Activated naive CD8-positive, alpha-beta T cell treated with anti-CD3 and anti-CD28 coated beads, Interleukin-2, amount 50 U/mL, for 24 hours (primary cell): Measurements from ENCODE around the gene SLC7A14.

Experiments
- ATAC-seq: fragments of 150-1000 bp; cut with Tn5 transposase; one replicate; pipeline ENCODE4 v1.10.0; 2021
- DNase-seq: peaks from one replicate; pipeline ENCODE4 v3.0.0; 2021
- H3K27ac Mint-ChIP-seq: one replicate; pipeline ENCODE4 v1.8.0; 2021; ENCODE audit warnings: mild to moderate bottlenecking, mixed read lengths
- H3K27me3 Mint-ChIP-seq: one replicate; pipeline ENCODE4 v1.8.0; 2021; ENCODE audit warnings: mixed read lengths
- H3K36me3 Mint-ChIP-seq: one replicate; pipeline ENCODE4 v1.8.0; 2021; ENCODE audit warnings: low read depth, mixed read lengths
- H3K4me1 Mint-ChIP-seq: one replicate; pipeline ENCODE4 v1.8.0; 2021; ENCODE audit warnings: mixed read lengths
- H3K4me3 Mint-ChIP-seq: one replicate; pipeline ENCODE4 v1.8.0; 2021; ENCODE audit warnings: mild to moderate bottlenecking, moderate library complexity, mixed read lengths
- H3K9me3 Mint-ChIP-seq: one replicate; pipeline ENCODE4 v1.8.0; 2021; ENCODE audit warnings: mixed read lengths

Gene SLC7A14

DNA sequence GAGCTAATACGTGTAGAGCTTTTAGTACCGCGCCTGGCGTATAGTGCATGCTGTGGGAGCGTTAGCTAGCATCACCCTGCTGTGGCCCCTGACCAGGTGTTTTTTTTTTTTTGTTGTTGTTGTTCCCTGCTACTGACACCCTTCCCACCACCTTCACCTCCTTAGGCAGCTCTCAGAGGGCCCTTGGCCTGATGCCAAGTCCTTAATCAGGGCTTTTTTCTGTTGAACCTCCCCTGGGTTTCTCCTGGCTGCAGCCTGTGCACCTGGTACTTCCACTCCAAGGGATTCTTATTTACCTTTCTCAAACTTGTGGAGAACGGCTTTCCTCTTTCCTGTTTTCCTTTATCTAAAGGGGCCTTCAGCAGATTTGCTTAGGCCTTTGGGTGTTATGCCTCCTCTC, 53.3 kb downstream of the SLC7A14 start:
- no peaks in the 10 kb centered on the region for H3K36me3 Mint-ChIP-seq
- H3K4me3 Mint-ChIP-seq = no peak overlapping the region
- no peak for ATAC-seq
- no peaks in the 10 kb centered on the region for H3K4me1 Mint-ChIP-seq
- H3K27ac Mint-ChIP-seq = no peak overlapping the region
- no peak for DNase-seq
- no peaks in the 10 kb centered on the region for H3K9me3 Mint-ChIP-seq
- H3K27me3 Mint-ChIP-seq = peaks cover 9% of the 10 kb centered on the region

DNA sequence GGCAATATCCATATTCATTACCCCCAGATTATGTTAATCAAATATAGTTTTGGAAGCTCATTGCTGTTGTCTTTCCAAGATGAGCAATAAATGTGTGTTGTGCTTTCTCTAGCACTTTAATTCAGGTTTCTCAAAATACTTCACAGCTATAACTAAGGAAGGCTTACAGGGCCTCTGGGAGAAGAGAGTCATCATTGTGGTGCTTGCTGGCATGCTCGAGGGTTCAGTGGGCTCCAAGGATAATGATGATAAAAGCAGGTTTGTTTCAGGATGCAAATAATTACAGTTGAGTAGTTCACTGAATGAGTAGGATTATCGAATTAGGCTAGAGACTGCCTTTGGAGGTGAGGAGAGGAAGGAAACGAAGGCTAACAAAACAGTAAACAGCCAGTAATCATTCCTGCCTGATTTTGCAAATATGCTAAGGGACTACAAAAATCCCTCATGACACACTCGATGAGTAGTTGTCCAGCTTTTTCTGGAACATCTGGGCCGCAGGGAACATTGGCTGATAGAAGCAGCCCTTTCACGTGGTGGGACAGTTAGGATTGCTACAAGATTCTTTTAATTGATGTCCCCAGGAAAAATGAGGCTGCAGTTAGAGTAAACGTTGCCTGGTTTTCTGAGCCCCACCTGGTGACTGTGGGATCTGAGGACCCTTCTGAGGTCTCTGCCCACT, 54.1 kb downstream of the SLC7A14 start:
- DNase-seq (no peak), ATAC-seq (no peak)
- no peaks in the 10 kb centered on the region for H3K36me3 Mint-ChIP-seq
- no peaks in the 10 kb centered on the region for H3K9me3 Mint-ChIP-seq
- peaks cover 5% of the 10 kb centered on the region for H3K27me3 Mint-ChIP-seq
- no peaks in the 10 kb centered on the region for H3K4me1 Mint-ChIP-seq
- no peak overlapping the region for H3K4me3 Mint-ChIP-seq
- no peak overlapping the region for H3K27ac Mint-ChIP-seq

- Mint-ChIP-seq H3K36me3 (no peaks in the 10 kb centered on the region), H3K27ac (no peak overlapping the region), H3K27me3 (peaks cover 4% of the 10 kb centered on the region), H3K4me3 (no peak overlapping the region), H3K9me3 (no peaks in the 10 kb centered on the region), H3K4me1 (no peaks in the 10 kb centered on the region)
- no peak for ATAC-seq
- no peak for DNase-seq
Measured at GRCh38 chr3:170531054-170531453, 54.8 kb downstream of the SLC7A14 start.

DNA sequence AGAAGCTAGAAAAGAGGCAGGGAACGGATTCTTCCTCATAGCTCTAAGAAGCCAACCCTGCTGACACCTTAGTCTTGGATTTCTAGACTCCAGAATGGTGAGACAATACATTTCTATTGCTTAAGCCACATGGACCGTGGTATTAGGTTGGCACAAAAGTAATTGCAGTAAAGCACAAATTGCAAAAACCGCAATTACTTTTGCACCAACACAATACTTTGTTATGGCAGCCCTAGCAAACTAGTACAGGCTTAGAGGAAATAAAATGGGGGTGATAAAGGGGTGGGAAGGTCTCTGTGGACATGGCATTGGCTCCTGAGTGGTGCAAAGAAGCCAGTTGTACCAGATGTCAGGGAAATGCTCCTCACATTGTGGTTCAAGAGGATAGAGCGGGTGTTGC, 56.0 kb downstream of the SLC7A14 start:
- Mint-ChIP-seq H3K36me3 (no peaks in the 10 kb centered on the region), H3K4me1 (no peaks in the 10 kb centered on the region), H3K9me3 (no peaks in the 10 kb centered on the region), H3K27me3 (peaks cover under 1% of the 10 kb centered on the region), H3K4me3 (no peak overlapping the region), H3K27ac (no peak overlapping the region)
- no peak for DNase-seq
- no peak for ATAC-seq

DNA sequence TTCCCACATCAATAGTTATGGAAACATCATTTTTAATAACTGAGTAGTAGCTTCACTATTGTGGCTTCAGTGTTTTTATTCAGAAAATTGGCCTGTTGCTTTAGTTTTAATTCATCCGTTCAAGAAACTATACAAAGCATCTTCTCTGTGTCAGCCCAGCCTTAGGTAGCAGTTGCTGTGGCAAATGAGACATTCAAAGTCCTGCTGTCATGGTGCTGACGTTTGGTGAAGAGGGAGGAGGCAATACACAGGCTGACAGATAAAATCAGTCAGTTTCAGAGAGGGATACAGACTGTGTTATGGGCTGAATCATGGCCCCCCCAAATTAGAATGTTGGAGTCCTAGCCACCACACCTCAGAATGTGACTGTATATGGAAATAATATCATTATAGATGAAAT, 56.5 kb downstream of the SLC7A14 start:
- no peak overlapping the region for H3K27ac Mint-ChIP-seq
- H3K4me1 Mint-ChIP-seq = no peaks in the 10 kb centered on the region
- H3K4me3 Mint-ChIP-seq = no peak overlapping the region
- ATAC-seq (no peak), DNase-seq (no peak)
- no peaks in the 10 kb centered on the region for H3K36me3 Mint-ChIP-seq
- no peaks in the 10 kb centered on the region for H3K27me3 Mint-ChIP-seq
- H3K9me3 Mint-ChIP-seq = no peaks in the 10 kb centered on the region

GRCh38 chr3:170528726-170529125, 57.1 kb downstream of the SLC7A14 start:
- H3K4me1 Mint-ChIP-seq = no peaks in the 10 kb centered on the region
- no peak overlapping the region for H3K27ac Mint-ChIP-seq
- DNase-seq = no peak
- ATAC-seq = no peak
- no peaks in the 10 kb centered on the region for H3K27me3 Mint-ChIP-seq
- H3K4me3 Mint-ChIP-seq = no peak overlapping the region
- no peaks in the 10 kb centered on the region for H3K36me3 Mint-ChIP-seq
- no peaks in the 10 kb centered on the region for H3K9me3 Mint-ChIP-seq

DNA sequence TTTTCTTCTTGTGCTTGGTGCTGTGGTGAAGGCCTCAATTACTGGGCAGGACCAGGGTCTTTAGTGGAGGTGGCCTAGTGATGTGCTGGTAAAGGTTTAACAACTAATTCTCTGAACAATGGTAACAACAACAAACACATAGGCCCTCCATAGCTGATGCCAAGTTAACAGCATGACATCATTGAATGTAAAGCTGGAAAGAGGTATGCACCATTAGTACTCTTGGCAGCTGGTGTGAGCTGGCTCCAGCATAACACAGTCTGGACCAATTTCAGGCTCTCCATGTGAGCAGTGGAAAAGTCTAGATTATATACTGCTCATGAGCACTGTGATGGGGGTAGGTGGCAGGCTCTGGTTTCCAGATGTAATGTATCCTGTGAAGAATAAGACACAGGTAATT, 61.8 kb downstream of the SLC7A14 start:
- Mint-ChIP-seq H3K27ac (no peak overlapping the region), H3K9me3 (no peaks in the 10 kb centered on the region), H3K4me3 (no peak overlapping the region), H3K27me3 (no peaks in the 10 kb centered on the region), H3K4me1 (peaks cover 4% of the 10 kb centered on the region), H3K36me3 (no peaks in the 10 kb centered on the region)
- ATAC-seq = no peak
- no peak for DNase-seq

GRCh38 chr3:170523248-170523647, 62.6 kb downstream of the SLC7A14 start:
- no peaks in the 10 kb centered on the region for H3K36me3 Mint-ChIP-seq
- no peak overlapping the region for H3K27ac Mint-ChIP-seq
- no peak overlapping the region for H3K4me3 Mint-ChIP-seq
- no peaks in the 10 kb centered on the region for H3K27me3 Mint-ChIP-seq
- H3K4me1 Mint-ChIP-seq = peaks cover 4% of the 10 kb centered on the region
- no peak for DNase-seq
- no peaks in the 10 kb centered on the region for H3K9me3 Mint-ChIP-seq
- ATAC-seq = no peak

DNA sequence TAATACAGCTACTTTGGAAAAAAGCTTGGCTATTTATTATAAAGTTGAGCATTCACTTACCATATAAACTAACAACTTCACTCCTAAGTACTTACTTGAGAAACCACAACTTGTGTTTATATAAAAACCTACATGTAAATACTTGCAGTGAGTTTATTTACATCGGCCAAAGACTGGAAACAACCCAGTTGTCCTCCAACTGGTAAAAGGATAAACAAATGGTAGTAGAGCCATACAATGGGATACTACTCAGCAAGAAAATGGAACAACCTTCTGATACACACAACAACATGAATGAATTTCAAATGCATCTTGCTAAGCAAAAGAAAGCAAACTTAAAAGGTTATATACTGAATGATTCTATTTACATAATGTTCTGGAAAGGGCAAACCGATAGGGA, 63.7 kb downstream of the SLC7A14 start:
- no peak overlapping the region for H3K27ac Mint-ChIP-seq
- no peak for DNase-seq
- peaks cover 4% of the 10 kb centered on the region for H3K4me1 Mint-ChIP-seq
- H3K4me3 Mint-ChIP-seq = no peak overlapping the region
- no peak for ATAC-seq
- no peaks in the 10 kb centered on the region for H3K36me3 Mint-ChIP-seq
- H3K9me3 Mint-ChIP-seq = no peaks in the 10 kb centered on the region
- no peaks in the 10 kb centered on the region for H3K27me3 Mint-ChIP-seq

GRCh38 chr3:170520996-170521395, 64.9 kb downstream of the SLC7A14 start:
- Mint-ChIP-seq H3K36me3 (no peaks in the 10 kb centered on the region), H3K27me3 (no peaks in the 10 kb centered on the region), H3K9me3 (no peaks in the 10 kb centered on the region), H3K4me3 (no peak overlapping the region), H3K27ac (no peak overlapping the region), H3K4me1 (peaks cover 4% of the 10 kb centered on the region)
- DNase-seq (no peak), ATAC-seq (no peak)

GRCh38 chr3:170517242-170517945, 68.5 kb downstream of the SLC7A14 start:
- H3K4me1 Mint-ChIP-seq = no peaks in the 10 kb centered on the region
- H3K9me3 Mint-ChIP-seq = no peaks in the 10 kb centered on the region
- no peak overlapping the region for H3K27ac Mint-ChIP-seq
- H3K27me3 Mint-ChIP-seq = peaks cover 2% of the 10 kb centered on the region
- ATAC-seq = no peak
- H3K36me3 Mint-ChIP-seq = no peaks in the 10 kb centered on the region
- no peak for DNase-seq
- no peak overlapping the region for H3K4me3 Mint-ChIP-seq

- DNase-seq (no peak), ATAC-seq (no peak)
- Mint-ChIP-seq H3K9me3 (no peaks in the 10 kb centered on the region), H3K4me1 (no peaks in the 10 kb centered on the region), H3K27me3 (peaks cover 3% of the 10 kb centered on the region), H3K27ac (no peak overlapping the region), H3K4me3 (no peak overlapping the region), H3K36me3 (no peaks in the 10 kb centered on the region)
Measured at GRCh38 chr3:170513642-170514041, 72.2 kb downstream of the SLC7A14 start.

GRCh38 chr3:170511371-170511770, 74.5 kb downstream of the SLC7A14 start:
- Mint-ChIP-seq H3K4me1 (no peaks in the 10 kb centered on the region), H3K36me3 (no peaks in the 10 kb centered on the region), H3K9me3 (no peaks in the 10 kb centered on the region), H3K27ac (no peak overlapping the region), H3K4me3 (no peak overlapping the region), H3K27me3 (peaks cover 7% of the 10 kb centered on the region)
- no peak for ATAC-seq
- no peak for DNase-seq

DNA sequence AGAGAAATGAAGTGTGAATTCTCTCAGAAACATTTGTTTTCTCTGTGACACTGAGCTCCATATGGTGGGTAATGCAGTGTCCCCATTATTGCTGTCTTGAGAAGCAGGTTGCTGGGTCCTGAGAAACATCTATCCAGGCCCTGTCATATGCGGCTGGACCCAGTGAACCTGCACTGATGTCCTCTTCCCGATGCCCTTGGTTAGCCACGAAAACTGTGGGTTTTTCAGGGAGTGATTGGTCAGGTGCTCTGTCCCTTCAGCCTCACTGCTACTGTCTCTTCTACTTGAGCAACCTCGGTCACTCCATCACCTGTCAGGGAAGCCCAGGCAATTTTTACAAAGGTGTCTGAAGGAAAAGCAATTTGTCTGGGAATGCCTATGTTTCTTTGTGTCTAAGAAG, 77.0 kb downstream of the SLC7A14 start:
- no peak overlapping the region for H3K4me3 Mint-ChIP-seq
- H3K9me3 Mint-ChIP-seq = no peaks in the 10 kb centered on the region
- H3K27me3 Mint-ChIP-seq = peaks cover 12% of the 10 kb centered on the region
- ATAC-seq (no peak), DNase-seq (no peak)
- H3K36me3 Mint-ChIP-seq = no peaks in the 10 kb centered on the region
- no peak overlapping the region for H3K27ac Mint-ChIP-seq
- no peaks in the 10 kb centered on the region for H3K4me1 Mint-ChIP-seq

DNA sequence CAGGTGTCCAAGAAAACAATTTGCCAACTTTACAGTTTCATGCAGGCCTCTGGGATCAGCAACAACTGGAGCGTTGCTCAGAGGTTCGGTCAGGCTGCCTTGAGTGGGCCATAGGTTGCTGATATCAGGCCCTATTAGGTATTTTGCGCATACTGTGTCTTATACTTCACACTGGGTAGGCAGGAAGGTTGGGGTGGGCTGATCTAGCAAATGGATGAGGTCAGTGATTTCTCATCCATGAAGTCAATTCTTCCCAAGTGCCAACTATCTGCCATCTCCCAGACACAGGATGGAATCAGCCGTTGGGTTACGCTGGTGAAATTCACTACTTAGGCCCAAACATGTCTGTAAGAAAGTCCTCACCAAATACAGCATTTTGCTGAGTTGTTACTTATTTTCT, 77.6 kb downstream of the SLC7A14 start:
- Mint-ChIP-seq H3K4me3 (no peak overlapping the region), H3K4me1 (no peaks in the 10 kb centered on the region), H3K36me3 (no peaks in the 10 kb centered on the region), H3K9me3 (no peaks in the 10 kb centered on the region), H3K27me3 (peaks cover 12% of the 10 kb centered on the region), H3K27ac (no peak overlapping the region)
- no peak for DNase-seq
- ATAC-seq = no peak
